Body of pancreas (tissue), 4 donors: ENCODE measurements around the gene HRK. TPM values are rescaled to one million over a fixed set of nuclear protein-coding genes. Genes with fewer than 3 reads are reported as not detected.

Experiments
- ATAC-seq: fragments of 150-250 bp; one replicate; pipeline ENCODE4 v1.9.1; 2016
- DNase-seq, 4 donors: peaks; one replicate each; pipeline ENCODE4 v3.0.0-alpha.2; 2019
- H3K27ac ChIP-seq, 4 donors: fragments of 200-600 bp; sonication (generic); 1 replicate in 3 of 4; 2 replicates in 1 of 4; pipeline versions ENCODE4 v1.5.1 to v1.6.1; 2016 to 2019; ENCODE audit warnings: mild to moderate bottlenecking in 1 of 4, mixed read lengths in 1 of 4, moderate library complexity in 1 of 4
- H3K27me3 ChIP-seq, 2 donors: fragments of 200-600 bp; sonication (generic); one replicate each; pipeline ENCODE4 v1.6.0; 2016; ENCODE audit warnings: mild to moderate bottlenecking in 1 of 2
- H3K36me3 ChIP-seq, 2 donors: fragments of 200-600 bp; sonication (generic); replicated peaks in 1 of 2; 2 replicates each; pipeline ENCODE4 v1.5.1; 2016; ENCODE audit warnings: low read depth in 2 of 2; ENCODE audit not compliant: insufficient read depth in 1 of 2
- H3K4me1 ChIP-seq: fragments of 200-600 bp; sonication (generic); one replicate; pipeline ENCODE4 v1.6.0; 2016
- H3K4me3 ChIP-seq, 2 donors: fragments of 200-600 bp; sonication (generic); 1 replicate in 1 of 2; 2 replicates in 1 of 2; pipeline ENCODE4 v1.5.1; 2016 to 2019
- H3K9me3 ChIP-seq, 3 donors: fragments of 200-600 bp; sonication (generic); 1 replicate in 2 of 3; 2 replicates in 1 of 3; pipeline ENCODE4 v1.5.1; 2016
- POLR2A ChIP-seq, 3 donors: fragments of 450-650 bp; IDR thresholded peaks; one replicate each; pipeline ENCODE4 v1.6.1; 2016; ENCODE audit warnings: antibody characterized with exemption in 3 of 3, mild to moderate bottlenecking in 2 of 3
- WGBS, 2 donors: methylation state at CpG; one replicate each; pipeline ENCODE4 v1.1.5; 2017; 5-methylcytosine and 5-hydroxymethylcytosine counted together
- intact Hi-C: fragments of 100-400 bp; cut with DNase I; formaldehyde crosslinking; loops from one replicate; pipeline ENCODE4 v1.15.1; 2023
- total RNA-seq, 2 donors: library from RNA; depleted of rRNA; stranded (reverse); fragments of >200 nt; gene quantifications; one replicate each; pipeline ENCODE4 v1.1.0, GENCODE V29; 2016
- TF ChIP-seq, protein P1 (sequence below), 7 experiments: fragments of 450-650 bp in 4 of 7; fragments of 200-600 bp in 3 of 7; sonication (generic) in 3 of 7; IDR thresholded peaks; one replicate each; pipeline ENCODE4 v1.5.1; 2016 to 2019; ENCODE audit warnings: antibody characterized with exemption in 7 of 7

HRK gene
- total RNA-seq, 2 donors from 2014 or later = not detected

DNA sequence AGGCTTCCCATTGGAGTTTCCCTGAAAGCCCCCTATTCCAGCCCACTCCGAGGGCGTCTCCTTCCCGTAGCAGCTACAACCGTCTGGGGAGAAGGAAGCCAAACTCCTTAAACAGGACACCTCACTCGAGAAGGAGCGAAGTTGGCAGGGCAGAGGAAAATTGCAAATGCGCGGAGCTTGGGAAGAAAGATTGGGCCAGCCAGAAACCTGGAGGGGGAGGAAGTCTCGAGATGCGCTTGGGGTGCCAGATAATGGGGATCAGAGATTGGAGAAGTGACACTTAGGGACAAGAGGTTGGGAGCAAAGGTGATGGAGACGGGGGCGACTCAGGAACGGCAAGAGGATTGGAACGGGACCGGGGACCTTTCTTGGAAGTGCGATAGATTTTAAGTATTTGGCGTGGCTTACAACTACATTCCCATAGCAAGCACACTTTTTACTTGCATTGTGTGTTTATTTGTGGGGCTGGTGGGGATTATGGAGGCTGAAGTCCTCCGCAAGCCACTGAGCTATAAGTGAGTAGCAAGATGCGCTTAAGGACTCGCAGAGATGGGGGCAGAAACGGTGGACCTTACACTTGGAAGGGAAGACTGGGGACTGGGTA, 926 bp downstream of the HRK start:
- TF ChIP-seq POLR2A (IDR thresholded peaks at IDR 0.05) = no peak
- H3K36me3 ChIP-seq = no peaks in the 10 kb centered on the region
- H3K4me1 ChIP-seq = peaks cover 35% of the 10 kb centered on the region
- peaks cover 0 to 48% of the 10 kb centered on the region in 2 donors for H3K27me3 ChIP-seq
- no peak overlapping the region for H3K4me3 ChIP-seq
- ATAC-seq (no peak), DNase-seq (no peak)
- WGBS, 2 donors = 3 to 7% methylated on average over 20 to 21 of the region's 21 CpGs
- intact Hi-C loops = no loop called here
- H3K9me3 ChIP-seq = no peaks in the 10 kb centered on the region
- no peak overlapping the region for H3K27ac ChIP-seq

DNA sequence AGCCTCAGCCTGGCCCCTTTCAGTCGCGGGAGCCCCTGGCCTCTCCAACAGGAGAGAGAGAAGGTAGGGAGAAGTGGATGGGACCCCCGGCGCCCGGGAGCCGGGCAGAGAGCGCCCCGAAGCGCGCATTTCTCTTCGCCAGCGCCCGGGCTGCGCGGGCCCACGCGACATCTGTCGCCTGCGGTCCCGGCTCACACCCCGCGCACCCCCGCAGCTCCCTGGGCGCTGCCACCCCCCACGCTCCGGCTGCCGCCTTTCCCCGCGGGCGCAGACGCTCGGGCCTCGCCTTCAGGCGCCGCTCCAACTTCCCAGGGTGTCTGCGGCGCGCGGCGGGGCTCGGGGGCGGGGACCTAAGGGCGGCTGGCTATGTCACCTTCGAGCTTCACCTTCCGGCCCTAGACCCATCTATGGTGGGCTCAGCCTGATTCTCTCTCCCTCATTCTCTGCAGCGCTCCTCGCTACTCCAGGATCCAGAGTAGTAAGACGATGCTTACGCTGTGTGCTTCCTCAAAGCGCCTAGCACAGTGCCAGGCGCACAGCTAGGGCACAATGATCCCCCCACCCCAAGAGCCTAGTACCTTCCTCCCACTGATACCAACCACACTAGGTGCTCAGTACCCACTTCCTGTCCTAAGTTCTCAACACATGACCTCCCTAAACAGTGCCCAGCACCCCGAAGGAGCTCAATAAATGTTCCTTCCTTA, 1.6 kb downstream of the HRK start:
- TF ChIP-seq, protein P1, sequence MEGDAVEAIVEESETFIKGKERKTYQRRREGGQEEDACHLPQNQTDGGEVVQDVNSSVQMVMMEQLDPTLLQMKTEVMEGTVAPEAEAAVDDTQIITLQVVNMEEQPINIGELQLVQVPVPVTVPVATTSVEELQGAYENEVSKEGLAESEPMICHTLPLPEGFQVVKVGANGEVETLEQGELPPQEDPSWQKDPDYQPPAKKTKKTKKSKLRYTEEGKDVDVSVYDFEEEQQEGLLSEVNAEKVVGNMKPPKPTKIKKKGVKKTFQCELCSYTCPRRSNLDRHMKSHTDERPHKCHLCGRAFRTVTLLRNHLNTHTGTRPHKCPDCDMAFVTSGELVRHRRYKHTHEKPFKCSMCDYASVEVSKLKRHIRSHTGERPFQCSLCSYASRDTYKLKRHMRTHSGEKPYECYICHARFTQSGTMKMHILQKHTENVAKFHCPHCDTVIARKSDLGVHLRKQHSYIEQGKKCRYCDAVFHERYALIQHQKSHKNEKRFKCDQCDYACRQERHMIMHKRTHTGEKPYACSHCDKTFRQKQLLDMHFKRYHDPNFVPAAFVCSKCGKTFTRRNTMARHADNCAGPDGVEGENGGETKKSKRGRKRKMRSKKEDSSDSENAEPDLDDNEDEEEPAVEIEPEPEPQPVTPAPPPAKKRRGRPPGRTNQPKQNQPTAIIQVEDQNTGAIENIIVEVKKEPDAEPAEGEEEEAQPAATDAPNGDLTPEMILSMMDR (IDR thresholded peaks at IDR 0.05) = no peak
- TF ChIP-seq POLR2A (IDR thresholded peaks at IDR 0.05) = no peak
- ATAC-seq = no peak
- H3K27me3 ChIP-seq = peaks cover 0 to 48% of the 10 kb centered on the region in 2 donors
- no peak overlapping the region for H3K4me3 ChIP-seq
- H3K9me3 ChIP-seq = no peaks in the 10 kb centered on the region
- H3K27ac ChIP-seq = no peak overlapping the region
- 1 to 3% methylated on average over 25 to 52 of the region's 52 CpGs for WGBS, 2 donors
- intact Hi-C loops = no loop called here
- H3K36me3 ChIP-seq = no peaks in the 10 kb centered on the region
- peaks cover 35% of the 10 kb centered on the region for H3K4me1 ChIP-seq
- DNase-seq = no peak

DNA sequence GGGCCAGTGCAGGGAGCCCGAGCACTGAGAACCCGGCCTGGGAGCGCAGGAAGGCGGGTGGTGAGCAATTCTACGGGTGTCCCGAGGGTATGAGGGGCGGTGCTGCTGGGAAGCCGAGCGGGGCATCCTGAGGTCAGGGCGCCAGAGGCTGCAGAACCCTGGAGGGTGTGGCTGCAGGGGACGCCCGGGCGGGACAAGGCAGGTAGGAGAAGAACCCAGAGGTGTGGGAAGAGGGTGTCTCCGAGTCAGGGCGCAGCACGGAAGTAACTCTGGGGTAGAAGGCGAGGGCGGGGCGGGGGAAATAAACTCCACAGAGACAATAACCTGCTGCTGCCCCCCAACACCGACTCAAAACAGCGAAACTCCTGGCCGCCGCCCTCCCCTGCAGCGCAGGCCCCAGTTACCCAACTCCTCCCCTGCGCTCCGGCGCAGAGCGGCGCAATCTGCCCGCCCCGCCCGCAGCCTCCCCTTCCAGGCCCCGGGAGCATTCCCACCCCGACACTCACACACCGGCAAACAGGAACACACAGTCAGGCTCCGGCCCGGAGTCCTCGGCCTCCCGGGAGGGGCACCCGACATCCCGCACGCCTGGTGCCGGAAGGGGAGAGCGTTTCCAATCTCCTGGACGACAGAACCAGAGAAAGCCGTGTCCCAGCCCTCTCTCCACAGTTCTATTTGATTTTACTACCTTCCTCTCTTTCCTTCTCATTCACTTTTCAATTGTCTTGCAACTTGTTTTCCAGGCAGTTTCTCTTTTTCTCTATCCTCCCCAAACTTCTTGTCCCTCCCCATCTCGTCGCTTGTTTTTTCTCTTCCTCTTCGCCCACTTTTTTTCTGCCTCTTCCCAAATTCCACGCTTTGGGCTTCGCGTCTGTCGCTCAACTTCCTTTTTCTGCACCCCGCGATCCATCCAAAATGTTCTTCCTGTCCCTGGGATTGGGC, 2.4 kb downstream of the HRK start:
- ATAC-seq = no peak
- H3K4me1 ChIP-seq = peaks cover 35% of the 10 kb centered on the region
- WGBS, 2 donors = 3 to 4% methylated on average over 50 to 55 of the region's 55 CpGs

DNA sequence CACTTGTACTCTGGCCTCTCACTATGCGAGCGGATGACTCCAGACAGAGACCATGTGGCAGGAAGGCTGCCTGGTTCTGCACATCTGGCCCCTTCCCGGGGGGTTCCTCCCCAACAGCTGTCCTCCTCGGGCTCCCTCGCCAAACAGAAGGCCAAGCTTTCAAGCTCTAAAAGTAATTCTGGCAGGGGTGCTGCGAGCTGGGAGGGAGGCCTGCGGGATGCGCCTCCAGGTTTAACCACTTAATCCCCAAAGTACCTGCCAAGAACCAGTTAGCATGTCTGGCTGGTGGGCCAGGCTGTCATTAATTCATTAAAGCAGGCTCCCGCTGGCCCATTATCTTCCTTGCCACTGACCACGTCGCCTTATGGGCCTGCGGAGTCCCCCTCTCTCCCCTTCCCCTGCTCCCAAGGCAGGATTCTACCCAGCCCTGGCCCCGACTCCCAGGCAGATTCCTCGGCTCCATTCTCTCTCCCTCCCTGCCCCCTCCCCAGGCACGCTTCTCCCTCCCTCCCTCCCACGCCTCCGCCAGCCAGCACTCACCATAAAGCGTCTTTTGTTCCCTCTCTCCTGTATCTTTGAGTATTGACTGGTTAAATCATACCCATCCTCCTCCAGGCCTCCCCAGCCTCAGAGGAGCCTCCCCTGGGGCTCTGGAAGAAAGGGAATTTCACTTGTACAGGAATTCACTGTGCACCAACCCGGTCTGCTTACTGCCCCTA, 4.9 kb downstream of the HRK start:
- 10 to 12% methylated on average over 16 to 18 of the region's 19 CpGs for WGBS, 2 donors
- DNase-seq (no peak), ATAC-seq (no peak)
- H3K9me3 ChIP-seq = no peaks in the 10 kb centered on the region
- H3K27ac ChIP-seq = no peak overlapping the region
- no peak for TF ChIP-seq POLR2A (IDR thresholded peaks at IDR 0.05)
- no peaks in the 10 kb centered on the region for H3K36me3 ChIP-seq
- peaks cover 27% of the 10 kb centered on the region for H3K4me1 ChIP-seq
- no peak overlapping the region for H3K4me3 ChIP-seq
- intact Hi-C loops = no loop called here
- peaks cover 0 to 42% of the 10 kb centered on the region in 2 donors for H3K27me3 ChIP-seq

More for the DNA sequence above, 2.4 kb downstream of the HRK start:
- Histone ChIP-seq H3K27me3 (peaks cover 0 to 48% of the 10 kb centered on the region in 2 donors), H3K27ac (no peak overlapping the region), H3K9me3 (no peaks in the 10 kb centered on the region), H3K36me3 (no peaks in the 10 kb centered on the region), H3K4me3 (no peak overlapping the region)
- no peak for TF ChIP-seq POLR2A (IDR thresholded peaks at IDR 0.05)
- TF ChIP-seq, protein P1 (IDR thresholded peaks at IDR 0.05) = no peak
- DNase-seq = no peak
- intact Hi-C loops = no loop called here

DNA sequence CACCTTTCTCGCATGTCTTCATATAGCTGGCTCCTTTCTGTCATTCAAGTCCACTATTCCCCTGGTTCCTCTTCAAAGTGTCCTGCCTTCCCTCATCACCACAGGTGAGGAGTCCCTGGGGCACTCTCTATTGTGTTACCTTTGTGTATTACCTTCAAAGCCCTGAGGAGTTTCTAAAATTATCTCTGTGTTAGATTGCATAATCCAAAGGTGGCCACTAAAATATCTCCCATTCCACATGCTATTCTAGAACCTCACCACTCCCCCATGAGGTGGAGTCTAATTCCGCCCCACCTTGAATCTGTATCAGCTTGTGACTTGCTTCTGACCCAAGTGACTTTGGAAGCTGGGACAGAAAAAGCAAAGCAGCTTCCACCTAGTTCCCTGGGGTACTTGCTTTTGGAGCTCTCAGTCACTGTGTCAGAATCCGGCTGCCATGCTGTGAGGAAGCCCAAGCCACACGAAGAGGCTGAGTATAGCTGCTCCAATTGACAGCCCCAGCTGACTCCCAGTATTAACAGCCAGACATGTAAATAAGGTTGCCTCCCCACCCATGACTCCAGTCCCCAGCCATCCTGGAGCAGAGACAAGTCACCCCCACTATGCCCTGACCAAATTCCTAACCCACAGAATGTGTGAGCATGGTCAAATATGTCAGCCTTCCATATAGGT, 6.8 kb downstream of the HRK start:
- H3K4me3 ChIP-seq = no peak overlapping the region
- H3K36me3 ChIP-seq = no peaks in the 10 kb centered on the region
- whole genome bisulfite sequencing, 2 donors = 76 to 84% methylated on average over 4 of the region's 4 CpGs
- peaks cover 12% of the 10 kb centered on the region for H3K4me1 ChIP-seq
- DNase-seq = no peak
- H3K27ac ChIP-seq = no peak overlapping the region
- TF ChIP-seq, protein P1 (IDR thresholded peaks at IDR 0.05) = no peak
- no peak for TF ChIP-seq POLR2A (IDR thresholded peaks at IDR 0.05)
- intact Hi-C loops = no loop called here
- ATAC-seq = no peak
- H3K27me3 ChIP-seq = peaks cover 0 to 34% of the 10 kb centered on the region in 2 donors
- no peaks in the 10 kb centered on the region for H3K9me3 ChIP-seq
